Pulmonary artery endothelial cell (primary cell): ENCODE measurements around the gene SLC25A14. TPM values are rescaled to one million over a fixed set of nuclear protein-coding genes. Genes with fewer than 3 reads are reported as not detected.

Experiments used
- DNase-seq: peaks from one replicate; pipeline ENCODE4 v3.0.0-alpha.2; 2011; ENCODE audit warnings: low read depth, low spot score
- total RNA-seq: library from RNA; depleted of rRNA; stranded (reverse); fragments of >200 nt; gene quantifications from 2 replicates; pipeline ENCODE4 v1.2.3, GENCODE V29; 2014

SLC25A14 gene
- total RNA-seq, 1 donor from 2014 or later: 9.7 TPM

DNA sequence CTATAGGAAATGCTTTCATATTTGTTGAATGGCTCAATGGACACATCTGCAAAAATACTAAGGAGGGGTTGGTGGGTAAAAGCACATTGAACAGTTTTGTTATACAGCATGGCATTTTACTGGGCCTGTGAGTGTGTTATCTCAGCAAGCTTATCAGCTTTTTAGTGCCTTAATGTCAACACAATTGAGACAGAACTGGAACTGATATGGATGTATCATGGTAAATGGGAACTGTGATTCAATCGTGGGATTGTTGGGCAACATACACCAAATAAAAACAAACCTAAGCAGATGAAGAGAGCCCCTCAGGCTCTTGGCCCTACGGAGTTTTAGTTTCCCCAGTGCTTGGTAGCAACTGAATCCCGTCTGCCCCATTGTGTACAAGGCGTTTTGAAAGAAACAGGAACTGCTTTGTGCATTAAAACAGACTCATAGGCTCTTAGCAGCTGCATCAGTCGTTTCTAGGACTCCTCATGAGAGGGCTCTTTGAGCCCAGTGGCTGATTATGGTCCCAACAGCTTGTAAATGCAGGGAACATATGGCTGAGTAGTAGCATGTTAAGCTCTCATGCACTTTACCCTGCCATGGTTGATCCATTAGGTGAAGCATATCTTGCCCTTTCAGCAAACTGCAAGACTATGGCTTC is 38.4 kb downstream of the SLC25A14 start:
- no peak for DNase-seq

DNA sequence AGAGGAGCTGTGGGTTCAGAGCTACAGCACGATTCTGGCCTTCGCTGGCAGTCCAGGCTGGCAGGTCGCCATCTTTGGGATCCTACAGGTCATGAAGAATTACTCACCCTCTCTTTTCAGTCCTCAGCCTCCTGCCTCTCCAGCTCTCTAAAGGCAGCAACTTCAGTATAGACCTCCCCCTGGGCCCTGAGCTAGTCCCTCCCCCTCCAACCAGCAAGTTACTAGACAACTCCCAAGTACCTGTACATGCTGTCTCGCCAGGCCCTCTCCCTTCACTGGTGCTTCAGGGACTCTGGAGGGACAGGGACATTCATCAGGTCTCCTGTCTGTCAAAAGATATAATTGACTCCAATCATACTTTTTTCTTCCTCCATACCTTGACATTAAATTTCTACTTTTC is 45.8 kb downstream of the SLC25A14 start, which contains the start of gene GPR119:
Gene GPR119 (minus strand): TSS at position 155 of the 400 bp plus-strand sequence. CDS start 227 bp downstream, outside the sequence.
- no peak for DNase-seq

DNA sequence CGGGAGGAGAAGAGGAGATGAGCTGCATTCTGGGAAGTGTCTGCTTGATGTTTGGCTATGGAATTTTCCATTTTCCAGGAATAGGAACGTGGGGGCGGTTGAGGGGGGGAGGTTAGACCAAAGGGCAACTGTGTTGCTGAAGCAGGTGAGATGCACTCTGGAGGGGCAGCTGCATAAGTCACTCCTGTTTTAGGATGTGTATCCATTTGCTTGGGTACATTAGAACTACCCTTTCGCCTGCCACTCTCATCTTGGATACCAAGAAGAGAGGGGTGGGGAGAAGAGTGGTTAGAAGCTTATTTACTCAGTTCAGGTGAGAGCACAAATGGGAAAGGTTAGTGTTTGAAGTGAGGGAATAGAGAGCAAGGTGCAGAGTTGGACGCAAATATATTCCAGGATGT is 46.7 kb downstream of the SLC25A14 start:
- DNase-seq: no peak

DNA sequence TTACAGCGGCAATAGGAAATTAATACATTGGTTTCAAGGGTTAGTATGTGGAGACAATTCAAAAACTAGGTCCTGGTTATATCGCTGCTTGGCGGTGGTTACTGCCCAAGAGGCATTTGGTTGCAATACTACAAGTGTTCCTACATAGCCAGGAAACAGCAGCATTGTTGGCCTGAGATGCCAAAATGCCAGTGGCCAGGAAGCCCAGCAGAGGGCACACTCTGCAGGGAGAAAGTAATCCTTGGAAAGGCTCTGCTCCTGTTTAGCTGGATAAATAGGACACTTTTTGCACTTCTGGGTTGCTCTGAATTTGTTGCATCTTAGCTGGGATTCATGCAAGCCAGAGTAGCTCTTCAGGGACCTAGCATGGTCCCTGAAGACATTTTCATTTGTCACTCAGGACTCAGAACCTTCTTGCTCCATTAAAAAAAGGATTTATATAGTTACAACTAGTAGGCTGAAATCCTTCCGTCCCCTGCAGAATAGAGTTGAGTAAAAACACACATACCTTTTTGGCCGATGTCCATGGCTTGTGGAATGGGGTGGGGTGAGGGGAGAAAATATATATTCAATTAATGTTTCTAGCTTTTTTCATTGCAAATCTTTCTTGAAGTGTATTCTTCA is 53.8 kb downstream of the SLC25A14 start:
- DNase-seq: no peak

GRCh38 chrX:130395341-130395740 is 55.6 kb downstream of the SLC25A14 start:
- no peak for DNase-seq

DNA sequence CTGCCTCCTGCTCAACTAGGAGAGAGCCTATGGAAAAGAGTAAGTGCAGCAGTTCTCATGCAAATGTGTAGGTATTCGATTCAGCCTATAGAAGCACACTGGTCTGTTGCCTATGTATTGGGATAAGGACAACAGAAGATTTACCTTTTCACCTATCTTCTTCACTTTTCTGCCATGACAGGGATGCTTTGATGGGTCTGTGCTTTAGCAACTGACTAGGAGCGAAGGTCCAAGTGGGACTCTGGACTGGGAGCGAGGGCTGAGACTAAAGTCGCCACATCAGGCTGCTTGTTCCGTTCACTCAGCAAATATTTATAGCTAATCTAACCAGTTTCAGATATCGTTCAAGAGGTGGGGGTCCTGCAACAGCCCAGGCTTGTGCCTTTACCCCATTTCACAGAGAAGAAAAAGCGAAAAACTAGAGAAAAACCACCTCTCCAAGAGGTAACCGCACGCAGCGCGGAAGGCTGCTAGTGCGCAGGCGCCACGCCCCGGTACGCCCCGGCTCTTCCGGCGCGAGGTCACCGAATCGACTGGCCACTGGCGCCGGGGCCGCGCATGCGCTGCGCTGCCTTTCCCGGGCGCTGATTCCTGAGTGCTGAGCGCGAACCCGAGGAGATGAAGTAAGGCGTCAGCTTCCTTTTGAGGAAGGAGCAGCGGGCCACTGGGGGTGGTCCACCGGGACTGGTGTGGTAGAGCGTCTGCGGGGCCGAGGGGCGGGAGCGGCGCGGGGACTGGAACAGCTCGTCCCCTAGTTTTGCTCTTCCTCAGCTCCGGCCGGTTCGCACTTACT is 61.9 kb downstream of the SLC25A14 start, which contains the start of gene RBMX2:
Gene RBMX2 (plus strand): TSS at position 573 of the 793 bp plus-strand sequence. CDS start 46 bp downstream, at position 619.
- no peak for DNase-seq

DNA sequence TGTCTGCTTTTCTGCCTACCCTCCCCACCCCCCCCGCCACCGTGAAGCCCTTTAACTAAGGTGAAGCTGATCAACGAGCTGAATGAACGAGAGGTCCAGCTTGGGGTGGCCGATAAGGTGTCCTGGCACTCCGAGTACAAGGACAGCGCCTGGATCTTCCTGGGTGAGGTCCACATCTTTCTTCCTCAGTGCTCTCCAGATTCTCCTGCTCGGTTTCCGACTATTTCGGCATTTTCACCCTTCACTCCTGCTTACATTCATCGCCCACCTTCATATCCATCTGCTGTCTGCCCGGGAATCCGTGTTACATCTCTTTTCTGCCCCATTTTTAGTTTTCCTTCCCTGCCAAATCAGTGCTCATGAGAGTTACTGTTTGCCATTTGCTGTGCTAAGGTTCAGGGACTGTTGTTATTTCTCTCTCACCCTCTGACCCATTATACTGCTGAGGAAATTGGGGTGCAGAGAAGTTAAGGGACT is 62.5 kb downstream of the SLC25A14 start:
- DNase-seq: no peak

- DNase-seq: no peak
Observed at GRCh38 chrX:130413415-130413814, 73.7 kb downstream of the SLC25A14 start.

DNA sequence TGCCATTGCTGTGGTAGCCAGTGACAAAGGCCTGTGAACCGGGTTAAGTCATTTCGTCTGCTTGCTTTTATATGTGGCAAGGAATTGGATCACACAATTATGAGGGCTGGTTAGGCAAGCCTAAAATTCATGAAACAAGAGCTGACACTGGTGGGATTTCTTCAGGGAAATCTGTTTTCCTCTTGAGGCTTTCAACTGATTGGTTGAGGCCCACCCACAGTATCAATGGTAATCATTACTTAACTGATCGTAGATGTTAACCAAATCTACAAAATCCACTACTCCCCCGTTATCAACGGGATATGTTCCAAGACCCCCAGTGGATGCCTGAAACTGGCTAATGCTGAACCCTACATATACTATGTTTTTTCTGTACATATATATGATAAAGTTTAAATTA is 75.1 kb downstream of the SLC25A14 start:
- DNase-seq: no peak

DNA sequence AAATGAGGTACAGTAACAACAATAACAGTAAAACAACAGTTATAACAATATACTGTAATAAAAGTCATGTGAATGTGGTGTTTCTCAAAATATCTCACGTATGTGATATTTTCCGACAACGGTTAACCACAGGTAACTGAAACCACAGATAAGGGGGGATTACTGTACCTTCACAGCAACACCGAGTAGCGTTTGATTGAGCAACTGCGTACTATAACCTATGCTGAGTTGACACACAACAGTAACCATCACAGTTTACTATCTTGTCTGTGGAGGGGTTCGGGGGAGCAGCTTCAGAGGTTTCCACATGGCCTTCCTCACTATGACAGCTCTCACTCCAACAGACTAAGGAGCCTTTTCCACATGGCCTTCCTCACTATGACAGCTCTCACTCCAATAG is 75.5 kb downstream of the SLC25A14 start:
- DNase-seq: no peak

GRCh38 chrX:130416785-130417184 is 77.1 kb downstream of the SLC25A14 start:
- no peak for DNase-seq

GRCh38 chrX:130418066-130418465 is 78.3 kb downstream of the SLC25A14 start:
- no peak for DNase-seq

- DNase-seq: no peak
Observed at GRCh38 chrX:130418740-130419139, 79.0 kb downstream of the SLC25A14 start.

DNA sequence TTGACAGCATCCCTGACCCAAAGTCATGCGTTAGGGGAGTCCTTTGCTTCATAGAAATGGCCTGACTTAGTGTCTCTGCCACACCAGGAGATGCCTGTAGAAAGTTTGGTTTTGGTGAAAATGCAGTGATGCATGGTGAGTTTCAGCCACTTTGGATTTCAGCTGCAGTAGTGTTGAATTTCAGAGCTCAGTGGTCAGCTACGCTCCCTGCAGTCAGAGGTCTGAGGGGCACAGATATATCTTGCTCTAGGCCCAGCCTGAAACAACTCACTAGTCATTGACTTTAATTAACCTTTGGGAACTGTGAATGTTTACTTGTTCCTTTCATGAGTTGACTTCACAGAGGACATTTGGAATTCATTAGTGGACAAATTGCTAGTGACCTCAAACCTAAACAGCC is 79.5 kb downstream of the SLC25A14 start:
- DNase-seq: no peak

Other genes starting within 250 kb of the SLC25A14 start
- gene ELF4, start 229.4 kb upstream of the SLC25A14 start, total RNA-seq: 11.8 and 15.0 TPM in 2 replicates
- 29.9 and 31.9 TPM in 2 replicates for gene AIFM1, start 174.1 kb upstream of the SLC25A14 start, total RNA-seq
- gene RAB33A, start 168.0 kb upstream of the SLC25A14 start, total RNA-seq: 0.59 and 0.60 TPM in 2 replicates
- gene ZNF280C, start 71.0 kb upstream of the SLC25A14 start, total RNA-seq: 2.3 and 2.7 TPM in 2 replicates
- not detected in 2 replicates for gene GPR119, start 45.8 kb downstream of the SLC25A14 start, total RNA-seq
- gene RBMX2, start 62.1 kb downstream of the SLC25A14 start, total RNA-seq: 25.5 and 30.2 TPM in 2 replicates